Panc1 (cell line): Measurements from ENCODE around the gene GMNC. TPM values are rescaled to one million over a fixed set of nuclear protein-coding genes. Genes with fewer than 3 reads are reported as not detected.

Source experiments
- ATAC-seq: fragments of 200-7000 bp; cut with Tn5 transposase; 2 replicates; pipeline ENCODE4 v1.9.1; 2020; ENCODE audit warnings: mild to moderate bottlenecking, moderate library complexity
- BruUV-seq: library from RNA; stranded (reverse); fragments of 400-500 nt; replicated peaks from 2 replicates; lab custom pipeline; 2021; lab: Mats Ljungman, UMichigan
- CTCF ChIA-PET: fragments of 300-600 bp; sonication (Branson Sonifier 250); formaldehyde crosslinking; loops from one replicate; lab custom pipeline; 2022; ENCODE audit warnings: antibody characterized with exemption; lab: Charles Lee
- POLR2A ChIA-PET: fragments of 300-600 bp; sonication (Branson Sonifier 250); formaldehyde crosslinking; loops from one replicate; lab custom pipeline; 2022; ENCODE audit warnings: antibody characterized with exemption; lab: Charles Lee
- DNase-seq: peaks from one replicate; pipeline ENCODE4 v3.0.0-alpha.2; 2010; ENCODE audit warnings: low read depth, low spot score
- H3K27ac ChIP-seq: 2 replicates; pipeline ENCODE4 v1.5.1; 2011; ENCODE audit warnings: mild to moderate bottlenecking, low read length, inconsistent platforms
- H3K27me3 ChIP-seq: fragments of 200-500 bp; sonication (Bioruptor generic); 2 replicates; pipeline ENCODE4 v1.6.0; 2014; ENCODE audit warnings: low read length, inconsistent platforms; ENCODE audit not compliant: control insufficient read depth, insufficient read depth
- H3K36me3 ChIP-seq: fragments of 200-500 bp; sonication (Bioruptor generic); 2 replicates; pipeline ENCODE4 v1.5.1; 2014; ENCODE audit warnings: inconsistent platforms, mild to moderate bottlenecking, low read length, moderate library complexity; ENCODE audit not compliant: control insufficient read depth, insufficient read depth
- H3K4me1 ChIP-seq: 2 replicates; pipeline ENCODE4 v1.5.1; 2011; ENCODE audit warnings: inconsistent platforms, mild to moderate bottlenecking, low read length, moderate library complexity; ENCODE audit not compliant: control insufficient read depth, insufficient read depth
- H3K4me3 ChIP-seq, 2 experiments: 2 replicates each; pipeline ENCODE4 v1.5.1; 2011 to 2012; ENCODE audit warnings: low read depth in 2 of 2, low read length in 2 of 2, mild to moderate bottlenecking in 2 of 2, inconsistent platforms in 1 of 2, moderate library complexity in 1 of 2
- H3K9me3 ChIP-seq: fragments of 200-500 bp; sonication (Bioruptor generic); 2 replicates; pipeline ENCODE4 v1.5.1; 2014; ENCODE audit warnings: low read depth, mild to moderate bottlenecking, inconsistent platforms, low read length, moderate library complexity; ENCODE audit not compliant: control insufficient read depth, insufficient read depth
- CTCF ChIP-seq: fragments of 450-650 bp; IDR thresholded peaks from 2 replicates; pipeline ENCODE4 v1.5.1; 2017; ENCODE audit warnings: mild to moderate bottlenecking
- POLR2AphosphoS5 ChIP-seq: IDR thresholded peaks from 2 replicates; pipeline ENCODE4 v1.6.1; 2012; ENCODE audit warnings: mild to moderate bottlenecking, low read depth, low read length, moderate library complexity
- REST ChIP-seq, 2 experiments: IDR thresholded peaks; 2 replicates each; pipeline ENCODE4 v1.6.1; 2011 to 2012; ENCODE audit warnings: low read depth in 2 of 2, control low read depth in 1 of 2, low read length in 1 of 2, mild to moderate bottlenecking in 1 of 2, moderate library complexity in 1 of 2; ENCODE audit not compliant: insufficient read depth in 1 of 2
- SIN3A ChIP-seq: IDR thresholded peaks from 2 replicates; pipeline ENCODE4 v1.6.1; 2012; ENCODE audit warnings: low read depth, mild to moderate bottlenecking, low read length, moderate library complexity, borderline replicate concordance; ENCODE audit not compliant: insufficient read depth
- TCF7L2 ChIP-seq: IDR thresholded peaks from 2 replicates; pipeline ENCODE4 v1.6.1; 2011; ENCODE audit warnings: mild to moderate bottlenecking, low read depth, low read length, inconsistent platforms
- in situ Hi-C: cut with HindIII; loops from 2 replicates; pipeline ENCODE4 v1.10.0; 2016; ENCODE audit warnings: low sequenced_read_pairs, low pct_unique_long_range_greater_than_20kb
- intact Hi-C: fragments of 100-400 bp; cut with micrococcal nuclease; formaldehyde crosslinking; loops from one replicate; pipeline ENCODE4 v1.10.0; 2022; ENCODE audit not compliant: unreplicated experiment
- total RNA-seq: library from RNA; stranded (reverse); gene quantifications from one replicate; pipeline ENCODE4 v1.2.1, GENCODE V29; 2021; ENCODE audit not compliant: unreplicated experiment

The GMNC gene
- total RNA-seq, 1 experiment from 2014 or later, result not detected

DNA sequence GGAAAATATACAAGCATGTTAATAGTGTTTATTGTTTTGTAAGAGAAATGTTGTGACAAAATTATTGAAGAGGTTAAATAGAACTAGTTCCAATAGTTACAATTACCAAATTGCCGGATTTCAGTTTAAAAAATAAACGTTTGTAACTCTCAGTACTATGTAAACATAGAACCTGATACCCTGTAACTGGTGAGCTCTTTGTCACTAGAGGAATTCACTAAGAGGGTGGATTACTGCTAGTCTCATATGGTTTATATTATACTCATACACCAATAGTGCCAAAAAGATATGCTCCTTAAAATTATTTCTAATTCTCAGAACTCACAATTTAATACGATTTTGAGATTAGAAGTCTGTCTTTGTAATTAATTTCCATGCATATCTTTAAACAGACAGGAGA, 7.6 kb upstream of the GMNC start:
- ChIA-PET CTCF (no interaction called here), POLR2A (no interaction called here)
- DNase-seq (no peak), ATAC-seq (no peak)
- BruUV-seq, result no TSS peak
- Histone ChIP-seq H3K4me3 (no peak overlapping the region), H3K9me3 (no peaks in the 10 kb centered on the region), H3K4me1 (no peaks in the 10 kb centered on the region), H3K27ac (no peak overlapping the region), H3K36me3 (no peaks in the 10 kb centered on the region), H3K27me3 (peaks cover 5% of the 10 kb centered on the region; the same call in 1 of the 2 replicates)
- in situ Hi-C loops (no loop called here), intact Hi-C loops (no loop called here)
- no peak for TF ChIP-seq CTCF

DNA sequence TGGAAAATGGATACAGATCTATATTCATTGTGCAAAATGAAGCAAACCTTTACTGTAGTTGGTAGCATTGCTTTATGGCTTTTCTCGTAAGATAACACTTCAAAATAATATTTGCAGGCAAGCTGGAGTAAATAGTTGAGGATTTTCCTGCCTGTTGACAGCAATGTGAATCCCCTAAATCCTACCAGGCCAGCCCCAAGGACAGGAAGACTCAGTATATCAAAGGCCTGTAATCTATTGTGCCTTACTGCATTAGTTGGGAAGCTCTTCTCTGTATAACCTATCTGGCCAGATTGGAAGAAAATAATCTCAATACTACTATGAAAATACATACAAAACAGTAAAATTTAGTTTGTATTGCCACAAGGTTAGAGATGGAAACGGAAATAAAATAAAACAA, 4.6 kb upstream of the GMNC start:
- Histone ChIP-seq H3K4me3 (no peak overlapping the region), H3K27ac (no peak overlapping the region), H3K4me1 (no peaks in the 10 kb centered on the region), H3K9me3 (no peaks in the 10 kb centered on the region), H3K36me3 (0 out of 2 replicates have a peak, but pooled peaks cover 2% of the 10 kb centered on the region), H3K27me3 (peaks cover 17% of the 10 kb centered on the region)
- in situ Hi-C loops (no loop called here), intact Hi-C loops (no loop called here)
- ChIA-PET CTCF (no interaction called here), POLR2A (no interaction called here)
- no peak for TF ChIP-seq REST (IDR thresholded peaks at IDR 0.05; ENCODE audit: insufficient read depth in 1 of 2, low read depth in 2 of 2, low read length in 1 of 2)
- TF ChIP-seq CTCF, result no peak
- TF ChIP-seq SIN3A, result no peak
- DNase-seq (no peak), ATAC-seq (no peak)
- BruUV-seq, result no TSS peak

GRCh38 chr3:190865828-190866227, 3.3 kb upstream of the GMNC start:
- DNase-seq (no peak), ATAC-seq (no peak)
- in situ Hi-C loops, result no loop called here
- TF ChIP-seq SIN3A, result no peak
- no peak for TF ChIP-seq POLR2AphosphoS5
- TF ChIP-seq REST (IDR thresholded peaks at IDR 0.05; ENCODE audit: insufficient read depth in 1 of 2, low read depth in 2 of 2, low read length in 1 of 2), result no peak
- TF ChIP-seq TCF7L2, result no peak
- peak; percentile 17; the same call in 1 of the 2 replicates for TF ChIP-seq CTCF
- Histone ChIP-seq H3K9me3 (no peaks in the 10 kb centered on the region), H3K27ac (no peak overlapping the region), H3K36me3 (0 out of 2 replicates have a peak, but pooled peaks cover 2% of the 10 kb centered on the region), H3K4me3 (no peak overlapping the region), H3K27me3 (peaks cover 25% of the 10 kb centered on the region), H3K4me1 (no peaks in the 10 kb centered on the region)
- ChIA-PET POLR2A (no interaction called here), CTCF (interaction anchor here (0.6 kb wide), 1 partner anchor 184 kb away, joined by 3 read pairs; no protein-coding TSS in a partner anchor)
- intact Hi-C loops, result no loop called here
- BruUV-seq, result no TSS peak
